HepG2 (cell line): ENCODE data around the gene GCN1. TPM values are rescaled to one million over a fixed set of nuclear protein-coding genes. Genes with fewer than 3 reads are reported as not detected.
A peak's percentile ranks its signal among the peaks of the same experiment; 100 is the strongest.

Source experiments
- ATAC-seq: fragments of 200-7000 bp; cut with Tn5 transposase; 3 replicates; pipeline ENCODE4 v1.9.1; 2020; ENCODE audit warnings: mild to moderate bottlenecking, moderate library complexity
- BruUV-seq: library from RNA; stranded (reverse); fragments of 400-500 nt; replicated peaks from 2 replicates; lab custom pipeline; 2021; lab: Mats Ljungman, UMichigan
- CTCF ChIA-PET: fragments of 300-600 bp; formaldehyde crosslinking; extraction: SDS; loops from one replicate; lab custom pipeline; 2021; ENCODE audit warnings: low total read pairs, inconsistent platforms, low intra/inter-chr PET ratio; lab: Yijun Ruan, JAX
- POLR2A ChIA-PET: fragments of 350-600 bp; sonication (Branson Sonifier 250); formaldehyde crosslinking; loops from one replicate; lab custom pipeline; 2020; ENCODE audit warnings: antibody characterized with exemption, inconsistent platforms; lab: Yijun Ruan, JAX
- DNase-seq: peaks from one replicate; pipeline ENCODE4 v3.0.0-alpha.2; 2015; ENCODE audit warnings: low spot score
- FAIRE-seq: peaks from 3 replicates; lab custom pipeline; 2011; peaks lifted over from hg19 to GRCh38; lab: Jason Lieb, UNC
- H2AFZ ChIP-seq: one replicate; pipeline ENCODE4 v1.6.1; 2011; ENCODE audit warnings: low read length, inconsistent platforms
- H3K27ac ChIP-seq: fragments of 300-600 bp; 3 replicates; pipeline ENCODE4 v1.8.0; 2011; ENCODE audit warnings: mixed run types, mild to moderate bottlenecking, mixed read lengths, low read length, inconsistent platforms; ENCODE audit not compliant: insufficient read depth; ENCODE audit errors: extremely low read length
- H3K27me3 ChIP-seq, 2 experiments: fragments of 200-600 bp in 1 of 2; 2 replicates in 1 of 2; 3 replicates in 1 of 2; pipeline versions ENCODE4 v1.6.0 to v1.8.0; 2011; ENCODE audit warnings: low read length in 2 of 2, mild to moderate bottlenecking in 2 of 2, moderate library complexity in 2 of 2, inconsistent platforms in 1 of 2; ENCODE audit not compliant: insufficient read depth in 2 of 2, control insufficient read depth in 1 of 2
- H3K36me3 ChIP-seq, 2 experiments: fragments of 200-600 bp in 1 of 2; replicated peaks in 1 of 2; 2 replicates in 1 of 2; 3 replicates in 1 of 2; pipeline versions ENCODE4 v1.5.1 to v1.8.0; 2011; ENCODE audit warnings: low read length in 2 of 2, inconsistent platforms in 1 of 2; ENCODE audit not compliant: insufficient read depth in 2 of 2, control insufficient read depth in 1 of 2
- H3K4me1 ChIP-seq: 2 replicates; pipeline ENCODE4 v1.5.1; 2012; ENCODE audit warnings: low read length, inconsistent platforms; ENCODE audit not compliant: insufficient read depth
- H3K4me2 ChIP-seq: 2 replicates; pipeline ENCODE4 v1.6.0; 2011; ENCODE audit warnings: low read depth, low read length, inconsistent platforms
- H3K4me3 ChIP-seq, 3 experiments: fragments of 200-600 bp in 1 of 3; sonication (generic), shearing (Covaris generic) in 1 of 3; replicated peaks in 1 of 3; 2 replicates each; pipeline ENCODE4 v1.5.1; 2011 to 2016; ENCODE audit warnings: low read length in 3 of 3, inconsistent platforms in 2 of 3, low read depth in 2 of 3, mild to moderate bottlenecking in 2 of 3, control low read depth in 1 of 3, mixed read lengths in 1 of 3; ENCODE audit not compliant: insufficient read depth in 1 of 3
- H3K79me2 ChIP-seq: one replicate; pipeline ENCODE4 v1.6.1; 2011; ENCODE audit warnings: low read length, inconsistent platforms; ENCODE audit not compliant: insufficient read depth
- H3K9ac ChIP-seq: 2 replicates; pipeline ENCODE4 v1.6.0; 2011; ENCODE audit warnings: mild to moderate bottlenecking, low read depth, low read length, inconsistent platforms; ENCODE audit not compliant: insufficient read depth
- H3K9me3 ChIP-seq: 2 replicates; pipeline ENCODE4 v1.5.1; 2012; ENCODE audit warnings: mild to moderate bottlenecking, low read length
- H4K20me1 ChIP-seq: 2 replicates; pipeline ENCODE4 v1.6.0; 2011; ENCODE audit warnings: inconsistent platforms, mild to moderate bottlenecking, low read length, moderate library complexity; ENCODE audit not compliant: insufficient read depth
- AGO2 ChIP-seq: fragments of 200-400 bp; formaldehyde crosslinking; optimal IDR thresholded peaks from 2 replicates; pipeline ENCODE3; 2017; ENCODE audit warnings: mild to moderate bottlenecking, low read depth, low read length, moderate library complexity
- NFYC ChIP-seq: IDR thresholded peaks from 2 replicates; pipeline ENCODE4 v1.6.1; 2016; ENCODE audit warnings: missing genetic modification reagents, missing compliant biosample characterization
- ZFP62 ChIP-seq: sonication (generic); formaldehyde crosslinking; IDR thresholded peaks from 2 replicates; pipeline ENCODE4 v1.4.0; 2020; ENCODE audit warnings: missing genetic modification reagents
- WGBS: methylation state at CpG from one replicate; pipeline ENCODE4 v1.1.6; 2017; ENCODE audit warnings: low lambda C conversion rate; 5-methylcytosine and 5-hydroxymethylcytosine counted together
- in situ Hi-C: cut with HindIII; loops from 2 replicates; pipeline ENCODE4 v1.10.0; 2017; ENCODE audit warnings: low pct_unique_long_range_greater_than_20kb; ENCODE audit not compliant: extremely low pct_ligation_motif_present
- intact Hi-C: fragments of 100-400 bp; cut with micrococcal nuclease; formaldehyde crosslinking; loops from one replicate; pipeline ENCODE4 v1.10.0; 2022; ENCODE audit not compliant: unreplicated experiment
- polyA plus RNA-seq, 8 experiments: library from polyadenylated mRNA; depleted of rRNA in 3 of 8; stranded (reverse) in 7 of 8; unstranded in 1 of 8; fragments of >200 nt; fragmentation: Illumina TruSeq in 4 of 8; extraction: Trizol in 4 of 8; gene quantifications; 2 replicates each; pipeline versions ENCODE4 v1.2.1 to v1.2.3, GENCODE V29; 2011 to 2016; ENCODE audit warnings: low read depth in 4 of 8, missing spikeins in 1 of 8, mixed read lengths in 1 of 8; ENCODE audit not compliant: insufficient read depth in 1 of 8
- total RNA-seq, 5 experiments: library from RNA; depleted of rRNA; stranded (reverse); fragments of >200 nt; fragmentation: Illumina TruSeq; extraction: Trizol; gene quantifications; 2 replicates each; pipeline ENCODE4 v1.2.3, GENCODE V29; 2016; ENCODE audit warnings: low read depth in 1 of 5

Gene GCN1
- total and polyA plus RNA-seq, 2 of the 13 experiments (the other 11 are each of a cell fraction or from before 2014, with no cell fraction given): 58.2 to 83.0 TPM

- WGBS: 96% methylated on average over 21 of the region's 22 CpGs
- intact Hi-C loops: no loop called here
- peak; percentile 59 for TF ChIP-seq AGO2
- TF ChIP-seq NFYC (CRISPR knock-in tag): no peak
- H3K9ac ChIP-seq: no peak overlapping the region
- ChIA-PET POLR2A (interaction anchor here (2.8 kb wide), 1 partner anchor 50 kb away, joined by 9 read pairs; the partner anchor contains the start of gene RPLP0), CTCF (no interaction called here)
- H3K4me1 ChIP-seq: no peaks in the 10 kb centered on the region
- no TSS peak for BruUV-seq
- H2AFZ ChIP-seq: no peak overlapping the region
- H3K9me3 ChIP-seq: no peaks in the 10 kb centered on the region
- no peaks in the 10 kb centered on the region for H3K27me3 ChIP-seq
- FAIRE-seq (no peak), DNase-seq (no peak), ATAC-seq (peak; percentile 13; the same call in 1 of the 3 replicates)
- in situ Hi-C loops: no loop called here
- H3K36me3 ChIP-seq: peaks cover 57 to 86% of the 10 kb centered on the region in 2 experiments
- H3K79me2 ChIP-seq: no peaks in the 10 kb centered on the region
- H4K20me1 ChIP-seq: no peaks in the 10 kb centered on the region
- no peak overlapping the region for H3K4me3 ChIP-seq
- H3K4me2 ChIP-seq: no peak overlapping the region
- no peak overlapping the region for H3K27ac ChIP-seq
Measured at GRCh38 chr12:120150919-120151525, 43.5 kb downstream of the GCN1 start.

GRCh38 chr12:120148011-120148410 is 46.5 kb downstream of the GCN1 start:
- FAIRE-seq: no peak
- TF ChIP-seq ZFP62 (no peak), AGO2 (peak; percentile 46)
- TF ChIP-seq, all 625 proteins: peak for 1
- in situ Hi-C loops (no loop called here), intact Hi-C loops (no loop called here)
- DNase-seq (no peak), ATAC-seq (no peak)
- Histone ChIP-seq H2AFZ (no peak overlapping the region), H3K27me3 (no peaks in the 10 kb centered on the region), H3K9me3 (no peaks in the 10 kb centered on the region), H3K4me2 (no peak overlapping the region), H3K9ac (no peak overlapping the region), H3K79me2 (no peaks in the 10 kb centered on the region), H3K4me3 (no peak overlapping the region), H3K4me1 (0 out of 2 replicates have a peak, but pooled peaks cover 5% of the 10 kb centered on the region), H3K27ac (no peak overlapping the region), H4K20me1 (no peaks in the 10 kb centered on the region; the same call in 1 of the 2 replicates), H3K36me3 (peaks cover 48 to 80% of the 10 kb centered on the region in 2 experiments)
- WGBS: 100% methylated on average over 1 of the region's 11 CpGs
- ChIA-PET CTCF (no interaction called here), POLR2A (interaction anchor here (2.1 kb wide), 1 partner anchor 53 kb away, joined by 7 read pairs; the partner anchor contains the start of gene RPLP0)
- no TSS peak for BruUV-seq
